T-cell (primary cell): ENCODE data around the gene TREM1. TPM values are rescaled to one million over a fixed set of nuclear protein-coding genes. Genes with fewer than 3 reads are reported as not detected.

ENCODE experiments used
- ATAC-seq, 4 experiments: fragments of 200-7000 bp in 3 of 4; fragments of 150-1000 bp in 1 of 4; cut with Tn5 transposase; replicated peaks in 1 of 4; 1 replicate in 3 of 4; 2 replicates in 1 of 4; pipeline ENCODE4 v1.10.0; 2021; ENCODE audit warnings: moderate library complexity in 3 of 4, mild to moderate bottlenecking in 2 of 4, moderate number of reproducible peaks in 1 of 4
- CTCF ChIA-PET, 2 donors: fragments of 300-600 bp; sonication (Branson Sonifier 250); formaldehyde crosslinking; loops; one replicate each; lab custom pipeline; 2022; ENCODE audit warnings: antibody characterized with exemption in 2 of 2; lab: Charles Lee
- POLR2A ChIA-PET, 2 donors: fragments of 300-600 bp; sonication (Branson Sonifier 250); formaldehyde crosslinking; loops; one replicate each; lab custom pipeline; 2022; ENCODE audit warnings: antibody characterized with exemption in 2 of 2; lab: Charles Lee
- DNase-seq, 35 experiments: peaks; one replicate each; pipeline versions ENCODE4 v3.0.0 to v3.0.0-alpha.2; 2013 to 2023
- H3K27ac ChIP-seq: one replicate; pipeline ENCODE4 v1.5.1; 2013; ENCODE audit warnings: low read length
- H3K27me3 ChIP-seq, 2 experiments: replicated peaks in 1 of 2; 1 replicate in 1 of 2; 2 replicates in 1 of 2; pipeline versions ENCODE4 v1.6.1 to v1.7.0; 2013; ENCODE audit warnings: low read length in 1 of 2, mixed read lengths in 1 of 2; ENCODE audit not compliant: control insufficient read depth in 2 of 2, insufficient read depth in 2 of 2; ENCODE audit errors: extremely low read depth in 1 of 2
- H3K36me3 ChIP-seq, 2 donors: 1 replicate in 1 of 2; 2 replicates in 1 of 2; pipeline versions ENCODE4 v1.6.1 to v1.7.0; 2013; ENCODE audit warnings: low read length in 1 of 2; ENCODE audit not compliant: control insufficient read depth in 2 of 2, insufficient read depth in 1 of 2; ENCODE audit errors: extremely low read depth in 1 of 2
- H3K4me1 ChIP-seq, 2 experiments: 1 replicate in 1 of 2; 2 replicates in 1 of 2; pipeline versions ENCODE4 v1.6.1 to v1.7.0; 2013; ENCODE audit warnings: low read length in 2 of 2, mixed read lengths in 1 of 2; ENCODE audit not compliant: insufficient read depth in 2 of 2, control insufficient read depth in 1 of 2; ENCODE audit errors: extremely low read depth in 1 of 2
- H3K4me3 ChIP-seq, 2 donors: 1 replicate in 1 of 2; 2 replicates in 1 of 2; pipeline versions ENCODE4 v1.5.1 to v1.7.0; 2013; ENCODE audit warnings: mild to moderate bottlenecking in 2 of 2, low read length in 1 of 2, moderate library complexity in 1 of 2; ENCODE audit not compliant: control insufficient read depth in 1 of 2; ENCODE audit errors: extremely low read depth in 1 of 2
- H3K9me3 ChIP-seq: 2 replicates; pipeline ENCODE4 v1.7.0; 2013
- H3K27ac Mint-ChIP-seq, 2 donors: one replicate each; pipeline ENCODE4 v1.8.0; 2020 to 2021; ENCODE audit warnings: mild to moderate bottlenecking in 2 of 2, mixed read lengths in 2 of 2
- H3K27me3 Mint-ChIP-seq, 2 donors: one replicate each; pipeline ENCODE4 v1.8.0; 2021 to 2022; ENCODE audit warnings: mixed read lengths in 2 of 2
- H3K36me3 Mint-ChIP-seq: one replicate; pipeline ENCODE4 v1.8.0; 2021; ENCODE audit warnings: mixed read lengths
- H3K4me1 Mint-ChIP-seq, 3 donors: one replicate each; pipeline ENCODE4 v1.8.0; 2020 to 2022; ENCODE audit warnings: mixed read lengths in 3 of 3, mild to moderate bottlenecking in 1 of 3
- H3K4me3 Mint-ChIP-seq, 3 donors: one replicate each; pipeline ENCODE4 v1.8.0; 2020 to 2022; ENCODE audit warnings: mild to moderate bottlenecking in 3 of 3, mixed read lengths in 3 of 3, moderate library complexity in 3 of 3
- H3K9me3 Mint-ChIP-seq, 3 donors: one replicate each; pipeline ENCODE4 v1.8.0; 2020 to 2022; ENCODE audit warnings: mixed read lengths in 3 of 3
- WGBS: methylation state at CpG from one replicate; pipeline ENCODE4 v1.1.5; 2013; ENCODE audit warnings: missing lambda C conversion rate; ENCODE audit not compliant: insufficient coverage; 5-methylcytosine and 5-hydroxymethylcytosine counted together
- total RNA-seq, 35 experiments: library from RNA in 6 of 35; stranded (reverse) in 6 of 35; fragments of 120-200 nt in 1 of 35; gene quantifications; one replicate each; pipeline versions ENCODE4 v1.2.1 to v1.2.4 and lab custom pipeline; 2013 to 2026

Gene TREM1
- total RNA-seq, 5 donors from 2014 or later (not counting 1 experiment from before 2014, with no cell fraction given), result 0.23 TPM; not detected in 4

DNA sequence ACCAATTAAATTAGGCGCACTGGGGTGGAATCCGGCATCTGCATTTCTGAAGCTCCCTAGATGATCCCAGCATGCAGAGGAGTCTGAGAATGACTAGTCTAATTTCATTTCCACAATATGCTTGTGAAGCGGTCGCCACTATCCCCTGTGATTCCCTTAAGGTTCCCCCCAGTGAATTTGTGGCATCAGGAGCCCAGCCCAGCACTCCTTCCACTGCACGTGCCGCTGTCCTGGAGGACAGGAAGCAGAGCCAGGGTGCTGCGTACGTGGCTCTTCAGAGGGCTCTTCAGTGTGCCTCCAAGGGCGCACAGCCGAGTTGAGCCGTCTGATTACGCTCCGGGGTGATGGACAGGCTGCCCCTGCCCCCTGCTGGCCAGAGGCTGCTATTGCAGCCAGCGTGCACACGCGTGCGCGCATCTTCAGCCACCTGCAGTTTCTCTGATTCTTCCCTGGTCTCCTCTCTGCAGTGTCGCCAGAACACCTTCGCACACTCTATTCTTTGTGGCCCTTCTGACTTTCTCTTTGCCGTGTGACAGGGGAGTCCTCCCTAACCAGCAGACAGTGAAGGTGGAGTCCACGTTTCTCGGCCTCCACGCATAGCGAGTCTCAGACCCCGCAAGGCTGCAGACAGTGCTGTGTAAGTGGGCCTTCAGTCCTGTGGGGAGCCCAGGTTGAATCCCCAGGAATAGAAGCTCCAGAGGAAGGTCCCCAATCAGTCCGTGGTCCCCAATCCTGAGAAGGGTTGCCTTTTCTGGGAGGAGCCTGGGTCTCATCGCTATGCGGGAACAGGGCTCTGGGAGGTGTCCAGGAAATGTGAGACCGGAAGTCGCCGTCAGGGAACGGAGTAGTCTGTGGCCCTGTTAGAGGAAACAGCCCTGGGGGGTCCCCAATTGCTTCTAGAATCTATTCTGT lies 32.4 kb upstream of the TREM1 start:
- H3K9me3 Mint-ChIP-seq, result no peaks in the 10 kb centered on the region
- peaks cover 0 to 5% of the 10 kb centered on the region in 2 experiments for H3K27me3 ChIP-seq
- peaks cover 0 to 17% of the 10 kb centered on the region in 2 donors for H3K27me3 Mint-ChIP-seq
- ATAC-seq (peak; percentile 96 to 99 (median 97)), DNase-seq (peak; percentile 63 to 91 (median 77))
- no peak overlapping the region for H3K27ac ChIP-seq
- 24% methylated on average over 25 of the region's 33 CpGs for WGBS
- no peaks in the 10 kb centered on the region for H3K36me3 Mint-ChIP-seq
- H3K9me3 ChIP-seq, result no peaks in the 10 kb centered on the region
- peak overlapping the region; percentile 21 to 49 for H3K4me3 ChIP-seq
- H3K4me1 Mint-ChIP-seq, result peaks cover 14 to 19% (median 15%) of the 10 kb centered on the region in 3 donors
- H3K27ac Mint-ChIP-seq, result peak overlapping the region in 1 of 2 donors; percentile 32
- peak overlapping the region; percentile 43 to 58 (median 51) for H3K4me3 Mint-ChIP-seq
- ChIA-PET POLR2A (no interaction called here), CTCF (interaction anchor here (0.5 to 2.7 kb wide), 9 partner anchors 8 to 256 kb away, joined by 3 to 13 read pairs (median 5); no protein-coding TSS in a partner anchor)
- H3K4me1 ChIP-seq, result peaks cover 3 to 13% of the 10 kb centered on the region in 2 experiments
- H3K36me3 ChIP-seq, result no peaks in the 10 kb centered on the region

- Mint-ChIP-seq H3K36me3 (no peaks in the 10 kb centered on the region), H3K4me3 (peak overlapping the region in 2 of 3 donors; percentile 22 to 58), H3K27me3 (peaks cover 1 to 22% of the 10 kb centered on the region in 2 donors), H3K9me3 (no peaks in the 10 kb centered on the region), H3K4me1 (peaks cover 14 to 19% (median 15%) of the 10 kb centered on the region in 3 donors), H3K27ac (no peak overlapping the region)
- no peak for DNase-seq
- ChIA-PET POLR2A (no interaction called here), CTCF (interaction anchor here in 1 of 2 donors (0.6 to 2.7 kb wide), 3 partner anchors 11 to 255 kb away, joined by 3 to 13 read pairs (median 4); no protein-coding TSS in a partner anchor)
- no peak overlapping the region for H3K27ac ChIP-seq
- peaks cover 3 to 13% of the 10 kb centered on the region in 2 experiments for H3K4me1 ChIP-seq
- ATAC-seq, result no peak
- no peaks in the 10 kb centered on the region for H3K9me3 ChIP-seq
- peaks cover 0 to 8% of the 10 kb centered on the region in 2 experiments for H3K27me3 ChIP-seq
- H3K36me3 ChIP-seq, result no peaks in the 10 kb centered on the region
- no peak overlapping the region for H3K4me3 ChIP-seq
- 75% methylated on average over 7 of the region's 9 CpGs for WGBS
Measured at GRCh38 chr6:41318261-41318653, 31.8 kb upstream of the TREM1 start.

DNA sequence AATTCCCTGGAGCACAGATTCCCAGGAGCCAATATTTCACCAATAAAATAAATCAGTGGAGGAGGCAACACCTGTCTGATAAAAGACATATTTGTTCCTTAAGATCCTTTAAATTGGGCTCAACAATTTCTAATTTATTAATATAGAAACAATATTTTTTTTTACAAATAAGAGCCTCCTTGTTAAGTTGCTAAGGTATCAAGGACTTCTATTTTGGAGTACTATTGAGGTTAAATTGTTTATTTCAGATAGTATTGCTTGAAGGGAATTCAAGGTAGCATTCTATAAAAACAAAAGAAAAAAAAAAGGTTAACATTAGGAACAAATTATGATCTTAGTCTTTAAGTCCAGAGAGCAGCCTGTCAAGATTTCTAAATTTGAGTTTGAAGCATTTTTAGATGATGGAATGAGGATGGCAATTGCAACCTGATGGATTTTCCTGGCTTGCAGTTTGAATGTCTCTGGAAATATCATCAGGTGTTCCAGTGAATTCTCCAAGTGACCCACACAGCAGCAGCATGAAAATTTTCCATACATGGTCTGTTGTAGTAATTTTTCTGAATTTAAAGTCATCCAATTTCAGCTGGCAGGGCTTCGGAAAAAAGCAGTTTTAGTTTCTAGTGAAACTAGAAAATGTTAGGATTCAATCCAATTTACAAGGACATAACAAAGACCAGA lies 29.6 kb upstream of the TREM1 start:
- no peak for DNase-seq
- ChIA-PET POLR2A (interaction anchor here in 1 of 2 donors (0.6 kb wide), 1 partner anchor 133 kb away, joined by 3 read pairs; no protein-coding TSS in a partner anchor), CTCF (interaction anchor here in 1 of 2 donors (1.0 kb wide), 1 partner anchor 9 kb away, joined by 6 read pairs; no protein-coding TSS in a partner anchor)
- Histone ChIP-seq H3K27ac (no peak overlapping the region), H3K4me3 (no peak overlapping the region), H3K9me3 (no peaks in the 10 kb centered on the region), H3K4me1 (peaks cover 3 to 13% of the 10 kb centered on the region in 2 experiments), H3K36me3 (no peaks in the 10 kb centered on the region), H3K27me3 (peaks cover 2 to 16% of the 10 kb centered on the region in 2 experiments)
- no peak for ATAC-seq
- Mint-ChIP-seq H3K27ac (no peak overlapping the region), H3K4me1 (peaks cover 14 to 19% (median 15%) of the 10 kb centered on the region in 3 donors), H3K27me3 (peaks cover 18 to 41% of the 10 kb centered on the region in 2 donors), H3K4me3 (no peak overlapping the region), H3K9me3 (no peaks in the 10 kb centered on the region), H3K36me3 (no peaks in the 10 kb centered on the region)
- WGBS, result no CpG with 5 or more reads among the region's 1 CpG

- ChIA-PET CTCF (interaction anchor here (0.6 to 1.0 kb wide), 4 partner anchors 8 to 37 kb away, joined by 3 to 6 read pairs (median 4); no protein-coding TSS in a partner anchor), POLR2A (no interaction called here)
- H3K9me3 Mint-ChIP-seq, result no peaks in the 10 kb centered on the region
- H3K4me1 ChIP-seq, result peaks cover 3 to 13% of the 10 kb centered on the region in 2 experiments
- H3K27ac Mint-ChIP-seq, result no peak overlapping the region
- no peak overlapping the region for H3K4me3 ChIP-seq
- H3K36me3 Mint-ChIP-seq, result no peaks in the 10 kb centered on the region
- peaks cover 2 to 18% of the 10 kb centered on the region in 2 experiments for H3K27me3 ChIP-seq
- H3K4me3 Mint-ChIP-seq, result no peak overlapping the region
- ATAC-seq, result no peak
- peaks cover 18 to 41% of the 10 kb centered on the region in 2 donors for H3K27me3 Mint-ChIP-seq
- no peak for DNase-seq
- H3K4me1 Mint-ChIP-seq, result peaks cover 14 to 19% (median 15%) of the 10 kb centered on the region in 3 donors
- no peaks in the 10 kb centered on the region for H3K36me3 ChIP-seq
- WGBS, result no CpG with 5 or more reads among the region's 2 CpGs
- no peak overlapping the region for H3K27ac ChIP-seq
- no peaks in the 10 kb centered on the region for H3K9me3 ChIP-seq
Measured at GRCh38 chr6:41315203-41315602, 28.7 kb upstream of the TREM1 start.

- no peaks in the 10 kb centered on the region for H3K9me3 ChIP-seq
- H3K4me3 ChIP-seq, result no peak overlapping the region
- H3K36me3 Mint-ChIP-seq, result no peaks in the 10 kb centered on the region
- no peak for ATAC-seq
- peaks cover 1% of the 10 kb centered on the region in 2 donors for H3K27me3 Mint-ChIP-seq
- peaks cover 0 to 4% of the 10 kb centered on the region in 2 experiments for H3K27me3 ChIP-seq
- H3K27ac ChIP-seq, result no peak overlapping the region
- 43% methylated on average over 7 of the region's 13 CpGs for WGBS
- no peak overlapping the region for H3K27ac Mint-ChIP-seq
- DNase-seq, result peak in 22 of 35 experiments; percentile 7 to 80 (median 25)
- peaks cover 0 to 9% of the 10 kb centered on the region in 2 experiments for H3K4me1 ChIP-seq
- no peaks in the 10 kb centered on the region for H3K9me3 Mint-ChIP-seq
- H3K4me3 Mint-ChIP-seq, result no peak overlapping the region
- ChIA-PET CTCF (interaction anchor here (0.6 to 1.9 kb wide), 11 partner anchors 9 to 1085 kb away, joined by 3 to 13 read pairs (median 5); no protein-coding TSS in a partner anchor), POLR2A (no interaction called here)
- H3K36me3 ChIP-seq, result no peaks in the 10 kb centered on the region
- peaks cover 12 to 22% (median 12%) of the 10 kb centered on the region in 3 donors for H3K4me1 Mint-ChIP-seq
Measured at GRCh38 chr6:41306187-41306854, 19.8 kb upstream of the TREM1 start.
